Peyer's patch (tissue), 4 donors: ENCODE data around the gene NEDD9.

ENCODE experiments used
- CTCF ChIP-seq, 6 experiments: fragments of 450-650 bp in 4 of 6; fragments of 200-600 bp in 2 of 6; sonication (generic) in 1 of 6; IDR thresholded peaks; one replicate each; pipeline ENCODE4 v1.5.1; 2017 to 2019; ENCODE audit warnings: antibody characterized with exemption in 6 of 6, mild to moderate bottlenecking in 3 of 6, moderate library complexity in 1 of 6
- POLR2A ChIP-seq, 2 donors: fragments of 450-650 bp; IDR thresholded peaks; one replicate each; pipeline ENCODE4 v1.5.1; 2017; ENCODE audit warnings: antibody characterized with exemption in 2 of 2, mild to moderate bottlenecking in 2 of 2, moderate library complexity in 2 of 2

- no peak for TF ChIP-seq CTCF (IDR thresholded peaks at IDR 0.05)
- TF ChIP-seq POLR2A (IDR thresholded peaks at IDR 0.05), result no peak
These were observed 25.9 kb downstream of the NEDD9 start for GRCh38 chr6:11206576-11206975.
